Activated CD8-positive, alpha-beta T cell treated with anti-CD3 and anti-CD28 coated beads for 36 hours (primary cell): Measurements from ENCODE around the gene FNBP1L. TPM values are rescaled to one million over a fixed set of nuclear protein-coding genes. Genes with fewer than 3 reads are reported as not detected.

Experiments
- ATAC-seq: fragments of 200-7000 bp; cut with Tn5 transposase; one replicate; pipeline ENCODE4 v1.10.0; 2021; ENCODE audit warnings: mild to moderate bottlenecking, moderate library complexity
- CTCF ChIA-PET: fragments of 350-600 bp; sonication (Branson Sonifier 250); formaldehyde crosslinking; loops from one replicate; lab custom pipeline; 2021; ENCODE audit warnings: antibody characterized with exemption; lab: Charles Lee
- POLR2A ChIA-PET: fragments of 350-600 bp; sonication (Branson Sonifier 250); formaldehyde crosslinking; loops from one replicate; lab custom pipeline; 2021; ENCODE audit warnings: antibody characterized with exemption; lab: Charles Lee
- DNase-seq: peaks from one replicate; pipeline ENCODE4 v3.0.0-alpha.2; 2020
- H3K27ac Mint-ChIP-seq: one replicate; pipeline ENCODE4 v1.8.0; 2021; ENCODE audit warnings: mild to moderate bottlenecking, mixed read lengths
- H3K27me3 Mint-ChIP-seq: one replicate; pipeline ENCODE4 v1.8.0; 2021; ENCODE audit warnings: mixed read lengths
- H3K36me3 Mint-ChIP-seq: one replicate; pipeline ENCODE4 v1.8.0; 2021; ENCODE audit warnings: low read depth, mixed read lengths
- H3K4me1 Mint-ChIP-seq: one replicate; pipeline ENCODE4 v1.8.0; 2021; ENCODE audit warnings: low read depth, mixed read lengths
- H3K4me3 Mint-ChIP-seq: one replicate; pipeline ENCODE4 v1.8.0; 2021; ENCODE audit warnings: mild to moderate bottlenecking, moderate library complexity, mixed read lengths
- H3K9me3 Mint-ChIP-seq: one replicate; pipeline ENCODE4 v1.8.0; 2021; ENCODE audit warnings: mixed read lengths
- CTCF ChIP-seq: fragments of 200-600 bp; IDR thresholded peaks from one replicate; pipeline ENCODE4 v1.8.0; 2022; ENCODE audit warnings: antibody characterized with exemption, mild to moderate bottlenecking
- intact Hi-C: fragments of 100-400 bp; cut with micrococcal nuclease; formaldehyde crosslinking; loops from one replicate; pipeline ENCODE4 v1.10.0; 2022
- total RNA-seq, 2 experiments: library from RNA; stranded (reverse); gene quantifications; one replicate each; pipeline ENCODE4 v1.2.3, GENCODE V29; 2021

Gene FNBP1L
- total RNA-seq, 2 experiments from 2014 or later: 0.20 to 0.25 TPM

GRCh38 chr1:93495911-93496310, 48.0 kb downstream of the FNBP1L start:
- no peak for TF ChIP-seq CTCF
- H3K27me3 Mint-ChIP-seq: peaks cover 4% of the 10 kb centered on the region
- no peaks in the 10 kb centered on the region for H3K9me3 Mint-ChIP-seq
- H3K36me3 Mint-ChIP-seq: no peaks in the 10 kb centered on the region
- ChIA-PET POLR2A (no interaction called here), CTCF (no interaction called here)
- intact Hi-C loops: no loop called here
- DNase-seq: no peak
- ATAC-seq: no peak
- H3K4me1 Mint-ChIP-seq: no peaks in the 10 kb centered on the region
- no peak overlapping the region for H3K27ac Mint-ChIP-seq
- no peak overlapping the region for H3K4me3 Mint-ChIP-seq

GRCh38 chr1:93496520-93496919, 48.6 kb downstream of the FNBP1L start:
- H3K27me3 Mint-ChIP-seq: peaks cover 4% of the 10 kb centered on the region
- POLR2A ChIA-PET: interaction anchor here (0.7 kb wide), 1 partner anchor 1210 kb away, joined by 4 read pairs; no protein-coding TSS in a partner anchor
- H3K36me3 Mint-ChIP-seq: no peaks in the 10 kb centered on the region
- no peak for DNase-seq
- no peak overlapping the region for H3K27ac Mint-ChIP-seq
- no peak for TF ChIP-seq CTCF
- ATAC-seq: no peak
- no peaks in the 10 kb centered on the region for H3K9me3 Mint-ChIP-seq
- CTCF ChIA-PET: no interaction called here
- H3K4me3 Mint-ChIP-seq: no peak overlapping the region
- intact Hi-C loops: no loop called here
- no peaks in the 10 kb centered on the region for H3K4me1 Mint-ChIP-seq

- POLR2A ChIA-PET: interaction anchor here (1.0 kb wide), 1 partner anchor 52 kb away, joined by 3 read pairs; no protein-coding TSS in a partner anchor
- no peak for ATAC-seq
- intact Hi-C loops: no loop called here
- no peaks in the 10 kb centered on the region for H3K36me3 Mint-ChIP-seq
- CTCF ChIA-PET: interaction anchor here (1.4 to 1.7 kb wide), 2 partner anchors 194 to 315 kb away, joined by 4 read pairs; no protein-coding TSS in a partner anchor
- TF ChIP-seq CTCF: no peak
- DNase-seq: no peak
- no peaks in the 10 kb centered on the region for H3K4me1 Mint-ChIP-seq
- peaks cover 4% of the 10 kb centered on the region for H3K27me3 Mint-ChIP-seq
- H3K27ac Mint-ChIP-seq: no peak overlapping the region
- H3K9me3 Mint-ChIP-seq: no peaks in the 10 kb centered on the region
- H3K4me3 Mint-ChIP-seq: no peak overlapping the region
Measured at GRCh38 chr1:93499075-93499474, 51.2 kb downstream of the FNBP1L start.

GRCh38 chr1:93499533-93499932, 51.6 kb downstream of the FNBP1L start:
- ATAC-seq (no peak), DNase-seq (no peak)
- no peak overlapping the region for H3K4me3 Mint-ChIP-seq
- TF ChIP-seq CTCF: no peak
- no peaks in the 10 kb centered on the region for H3K9me3 Mint-ChIP-seq
- H3K27me3 Mint-ChIP-seq: peaks cover 4% of the 10 kb centered on the region
- H3K27ac Mint-ChIP-seq: no peak overlapping the region
- H3K36me3 Mint-ChIP-seq: no peaks in the 10 kb centered on the region
- ChIA-PET CTCF (interaction anchor here (1.7 kb wide), 1 partner anchor 195 kb away, joined by 4 read pairs; no protein-coding TSS in a partner anchor), POLR2A (interaction anchor here (1.0 kb wide), 1 partner anchor 52 kb away, joined by 3 read pairs; no protein-coding TSS in a partner anchor)
- no peaks in the 10 kb centered on the region for H3K4me1 Mint-ChIP-seq
- intact Hi-C loops: no loop called here

GRCh38 chr1:93500275-93500674, 52.4 kb downstream of the FNBP1L start:
- H3K9me3 Mint-ChIP-seq: no peaks in the 10 kb centered on the region
- H3K27me3 Mint-ChIP-seq: peaks cover 2% of the 10 kb centered on the region
- no peak overlapping the region for H3K4me3 Mint-ChIP-seq
- no peak for DNase-seq
- no peaks in the 10 kb centered on the region for H3K36me3 Mint-ChIP-seq
- H3K27ac Mint-ChIP-seq: no peak overlapping the region
- no peak for ATAC-seq
- intact Hi-C loops: no loop called here
- POLR2A ChIA-PET: no interaction called here
- TF ChIP-seq CTCF: no peak
- CTCF ChIA-PET: interaction anchor here (1.7 kb wide), 1 partner anchor 196 kb away, joined by 4 read pairs; no protein-coding TSS in a partner anchor
- no peaks in the 10 kb centered on the region for H3K4me1 Mint-ChIP-seq
